ENCODE results near the gene MARF1. TPM values are rescaled to one million over a fixed set of nuclear protein-coding genes. Genes with fewer than 3 reads are reported as not detected.
A peak's percentile ranks its signal among the peaks of the same experiment; 100 is the strongest.

The MARF1 gene
- total and polyA plus RNA-seq, 10 donors: 24.0 to 169 (median 94.7) TPM

GRCh38 chr16:15587152-15587825 is 55.7 kb downstream of the MARF1 start:
- H3K27me3 ChIP-seq (replicated peaks in 1 of 7): no peaks in the 10 kb centered on the region
- peaks cover 0 to 23% (median 16%) of the 10 kb centered on the region in 8 donors for H3K9me3 ChIP-seq
- H3K27ac ChIP-seq: no peak overlapping the region
- 91 to 93% (median 92%) methylated on average over 14 to 17 of the region's 17 CpGs for WGBS, 5 donors
- no peak overlapping the region for H3K4me3 ChIP-seq
- TF ChIP-seq CTCF (IDR thresholded peaks at IDR 0.05 in 8 of 11, conservative IDR thresholded peaks at IDR 0.05 in 3 of 11) (no peak), POLR2AphosphoS5 (IDR thresholded peaks at IDR 0.05) (peak in 1 of 3 donors; percentile 15)
- H3K36me3 ChIP-seq: peaks cover 0 to 52% (median 8%) of the 10 kb centered on the region in 6 donors
- intact Hi-C loops (cut with DNase I; ENCODE audit: low total_unique reads): no loop called here
- H3K4me1 ChIP-seq: peaks cover 8 to 41% (median 33%) of the 10 kb centered on the region in 6 donors
- DNase-seq: no peak

GRCh38 chr16:15586716-15587115 is 56.2 kb downstream of the MARF1 start:
- Histone ChIP-seq H3K27me3 (replicated peaks in 1 of 7) (no peaks in the 10 kb centered on the region), H3K27ac (no peak overlapping the region), H3K4me1 (peaks cover 6 to 37% (median 28%) of the 10 kb centered on the region in 6 donors), H3K4me3 (no peak overlapping the region), H3K36me3 (peaks cover 0 to 58% (median 8%) of the 10 kb centered on the region in 6 donors), H3K9me3 (peaks cover 0 to 23% (median 16%) of the 10 kb centered on the region in 8 donors)
- WGBS, 5 donors: 96 to 97% (median 96%) methylated on average over 12 of the region's 12 CpGs
- DNase-seq: no peak
- TF ChIP-seq POLR2AphosphoS5 (IDR thresholded peaks at IDR 0.05): no peak
- intact Hi-C loops (cut with DNase I; ENCODE audit: low total_unique reads): no loop called here

- peaks cover 0 to 61% (median 8%) of the 10 kb centered on the region in 6 donors for H3K36me3 ChIP-seq
These were observed 57.0 kb downstream of the MARF1 start for GRCh38 chr16:15585956-15586355.

GRCh38 chr16:15583526-15583925 is 59.4 kb downstream of the MARF1 start:
- H3K27me3 ChIP-seq (replicated peaks in 1 of 7): no peaks in the 10 kb centered on the region
- H3K4me3 ChIP-seq: no peak overlapping the region
- peaks cover 0 to 23% (median 16%) of the 10 kb centered on the region in 8 donors for H3K9me3 ChIP-seq
- intact Hi-C loops (cut with DNase I; ENCODE audit: low total_unique reads): no loop called here
- H3K27ac ChIP-seq: no peak overlapping the region
- WGBS, 5 donors: 93 to 98% (median 96%) methylated on average over 4 of the region's 4 CpGs
- TF ChIP-seq POLR2AphosphoS5 (IDR thresholded peaks at IDR 0.05) (no peak), POLR2A (IDR thresholded peaks at IDR 0.05) (no peak), CTCF (IDR thresholded peaks at IDR 0.05 in 8 of 11, conservative IDR thresholded peaks at IDR 0.05 in 3 of 11) (no peak)
- peaks cover 0 to 54% (median 8%) of the 10 kb centered on the region in 6 donors for H3K36me3 ChIP-seq
- peaks cover 0 to 16% (median 4%) of the 10 kb centered on the region in 6 donors for H3K4me1 ChIP-seq
- no peak for DNase-seq

More at GRCh38 chr16:15585956-15586355, 57.0 kb downstream of the MARF1 start:
- H3K27me3 ChIP-seq (replicated peaks in 1 of 7): no peaks in the 10 kb centered on the region
- intact Hi-C loops (cut with DNase I; ENCODE audit: low total_unique reads): no loop called here
- TF ChIP-seq CTCF (IDR thresholded peaks at IDR 0.05 in 8 of 11, conservative IDR thresholded peaks at IDR 0.05 in 3 of 11) (no peak), POLR2A (IDR thresholded peaks at IDR 0.05) (no peak), POLR2AphosphoS5 (IDR thresholded peaks at IDR 0.05) (no peak)
- peaks cover 0 to 23% (median 16%) of the 10 kb centered on the region in 8 donors for H3K9me3 ChIP-seq
- H3K27ac ChIP-seq: no peak overlapping the region
- peaks cover 10 to 37% (median 21%) of the 10 kb centered on the region in 6 donors for H3K4me1 ChIP-seq
- no peak overlapping the region for H3K4me3 ChIP-seq
- no peak for DNase-seq
- 88 to 97% (median 92%) methylated on average over 1 of the region's 1 CpG for WGBS, 5 donors

All from spleen (tissue), 11 donors.